ENCODE measurements around the gene LRIT2.

LRIT2 gene, protein sequence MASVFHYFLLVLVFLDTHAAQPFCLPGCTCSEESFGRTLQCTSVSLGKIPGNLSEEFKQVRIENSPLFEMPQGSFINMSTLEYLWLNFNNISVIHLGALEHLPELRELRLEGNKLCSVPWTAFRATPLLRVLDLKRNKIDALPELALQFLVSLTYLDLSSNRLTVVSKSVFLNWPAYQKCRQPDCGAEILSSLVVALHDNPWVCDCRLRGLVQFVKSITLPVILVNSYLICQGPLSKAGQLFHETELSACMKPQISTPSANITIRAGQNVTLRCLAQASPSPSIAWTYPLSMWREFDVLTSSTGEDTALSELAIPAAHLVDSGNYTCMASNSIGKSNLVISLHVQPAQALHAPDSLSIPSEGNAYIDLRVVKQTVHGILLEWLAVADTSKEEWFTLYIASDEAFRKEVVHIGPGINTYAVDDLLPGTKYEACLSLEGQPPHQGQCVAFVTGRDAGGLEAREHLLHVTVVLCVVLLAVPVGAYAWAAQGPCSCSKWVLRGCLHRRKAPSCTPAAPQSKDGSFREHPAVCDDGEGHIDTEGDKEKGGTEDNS

DNA sequence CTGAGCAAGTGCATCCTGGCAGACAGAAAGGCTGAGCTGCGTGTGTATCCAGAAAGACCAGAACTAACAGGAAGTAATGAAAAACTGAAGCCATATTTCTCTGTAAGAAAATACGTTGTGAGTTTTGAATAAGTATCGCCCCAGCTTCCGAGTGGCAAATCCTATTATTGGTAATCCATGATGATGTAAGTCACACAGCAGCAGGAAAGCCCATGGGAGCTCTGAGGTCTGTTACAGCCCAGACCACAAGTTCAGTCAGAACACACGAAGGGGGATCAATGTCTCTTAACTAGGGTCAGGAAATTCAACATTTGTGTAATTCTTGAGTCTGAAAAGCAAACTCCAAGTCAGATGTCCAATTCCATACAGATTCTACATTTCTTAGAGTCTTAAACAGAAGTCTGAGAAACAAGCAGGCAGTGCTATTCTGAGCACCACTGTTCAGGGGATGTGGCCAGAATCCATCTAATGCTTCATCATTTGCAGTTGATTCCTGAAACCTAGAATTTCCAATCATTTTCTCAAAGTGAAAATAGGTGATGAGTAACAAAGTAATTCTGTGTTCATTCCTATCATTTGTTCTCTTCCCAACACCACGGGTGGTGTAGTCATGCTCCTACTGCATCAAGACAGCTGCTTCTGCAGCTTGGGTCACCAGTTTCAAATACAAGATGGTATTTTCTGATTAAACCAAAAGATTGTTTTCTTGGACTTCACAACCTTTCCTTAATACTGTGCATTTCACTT, at the start of gene LRIT2:
Gene LRIT2 (minus strand): TSS at position 118 of the 747 bp plus-strand sequence. CDS start 24 bp downstream, at position 94.
- DNase-seq (ENCODE audit: low spot score) = no peak

DNA sequence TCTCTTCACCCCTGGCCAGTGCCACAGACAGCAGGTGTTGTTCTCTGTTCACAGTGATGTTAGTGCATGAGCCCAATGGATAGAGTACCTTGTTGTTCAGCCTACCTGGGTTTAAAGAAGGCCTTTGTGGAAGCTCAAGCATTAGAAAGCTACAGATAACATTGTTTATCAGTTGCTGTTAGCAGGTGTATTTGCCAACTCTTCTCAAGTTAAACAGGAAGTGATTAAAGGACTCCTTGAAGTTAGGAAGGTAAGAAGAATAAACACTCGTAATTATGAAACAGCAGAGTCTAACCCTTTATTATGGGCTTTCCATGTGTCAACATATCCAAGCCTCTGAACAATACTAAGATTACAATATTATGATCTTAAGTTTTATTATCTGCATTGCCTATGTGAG, 45.4 kb upstream of the LRIT2 start:
- DNase-seq (ENCODE audit: low spot score) = no peak

DNA sequence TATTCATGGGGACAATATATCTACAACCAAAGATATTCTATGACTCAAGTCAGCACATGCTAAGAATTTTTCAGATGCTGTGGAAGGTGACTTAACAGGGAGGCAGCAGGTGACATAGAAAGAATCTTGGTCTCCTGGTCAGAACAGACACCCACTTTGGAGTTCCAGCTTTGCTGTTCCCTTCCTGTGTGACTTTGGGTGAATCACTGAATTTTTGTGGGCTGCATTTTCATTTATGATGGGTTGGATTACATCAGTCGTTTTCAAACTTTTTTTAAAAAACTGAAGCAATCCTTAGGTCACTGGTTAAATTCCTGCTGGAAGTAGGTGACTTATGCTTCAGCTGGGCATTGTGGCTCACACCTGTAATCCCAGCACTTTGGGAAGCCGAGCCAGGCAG, 44.4 kb upstream of the LRIT2 start:
- no peak for DNase-seq (ENCODE audit: low spot score)

DNA sequence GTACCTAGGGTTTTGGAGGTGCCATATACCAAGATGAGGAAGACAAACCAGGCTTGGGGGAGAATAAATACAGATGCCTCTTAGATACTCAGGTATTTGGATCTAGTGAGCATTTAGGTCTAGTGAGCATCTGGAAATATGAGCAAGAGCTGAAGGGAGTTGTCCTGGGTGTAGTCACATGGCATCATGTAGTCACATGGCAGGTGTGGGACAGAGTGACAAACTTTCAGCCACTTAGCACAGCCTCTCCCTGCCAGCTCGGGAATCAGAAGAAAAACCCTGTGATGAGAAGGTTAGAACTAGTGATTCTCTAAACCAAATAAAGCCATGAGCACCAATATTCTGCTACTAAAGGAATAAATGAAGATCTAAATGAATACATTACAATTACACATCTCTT, 43.8 kb upstream of the LRIT2 start:
- no peak for DNase-seq (ENCODE audit: low spot score)

DNA sequence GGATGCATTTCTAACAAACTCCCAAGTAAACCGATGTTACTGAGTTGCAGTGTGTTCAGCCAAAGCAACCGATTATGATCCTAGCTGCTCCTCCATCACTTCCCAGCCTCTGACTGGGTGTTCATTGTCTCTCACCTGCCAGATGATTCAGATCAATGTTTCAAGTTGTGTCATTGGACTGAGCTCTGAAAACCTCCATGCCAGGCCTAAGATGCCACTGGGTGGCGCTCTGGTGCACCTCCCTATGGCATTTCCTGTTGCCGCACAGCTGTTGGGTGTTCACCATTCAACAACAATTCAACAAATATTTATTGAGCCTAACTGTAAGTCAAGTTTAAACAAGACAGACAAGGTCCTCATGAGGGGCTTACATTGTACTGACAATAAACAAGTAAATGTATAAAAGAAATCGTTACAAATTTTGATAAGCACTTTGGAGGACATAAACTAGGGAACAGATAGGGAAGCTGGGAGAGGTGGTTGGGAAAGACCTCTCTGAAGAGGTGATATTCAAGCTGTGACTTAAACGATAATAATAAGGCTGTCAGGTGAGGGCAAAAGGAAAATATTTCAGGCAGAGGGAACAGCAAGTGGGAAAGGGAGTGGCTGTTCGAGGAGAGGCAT, 42.3 kb upstream of the LRIT2 start:
- DNase-seq (ENCODE audit: low spot score) = peak; percentile 17

DNA sequence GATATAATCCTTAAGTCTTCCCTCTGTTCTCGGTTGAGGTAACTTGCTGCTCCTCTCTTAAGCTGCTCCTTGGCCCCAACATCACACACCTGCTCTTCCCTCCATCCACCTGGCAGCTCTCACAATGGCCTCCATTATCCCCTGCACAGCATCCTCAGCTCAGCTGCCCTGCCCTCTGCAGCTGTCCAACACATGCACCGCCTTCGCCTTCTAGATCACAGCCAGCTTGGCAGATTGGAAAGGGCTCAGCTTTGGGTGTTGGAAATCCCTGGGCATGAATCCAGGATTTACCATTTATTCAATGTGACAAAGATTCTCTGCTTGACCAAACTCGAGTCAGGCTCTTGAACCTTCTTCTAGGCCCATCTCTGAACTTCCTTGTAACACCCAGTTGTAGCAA, 40.1 kb upstream of the LRIT2 start:
- no peak for DNase-seq (ENCODE audit: low spot score)

DNA sequence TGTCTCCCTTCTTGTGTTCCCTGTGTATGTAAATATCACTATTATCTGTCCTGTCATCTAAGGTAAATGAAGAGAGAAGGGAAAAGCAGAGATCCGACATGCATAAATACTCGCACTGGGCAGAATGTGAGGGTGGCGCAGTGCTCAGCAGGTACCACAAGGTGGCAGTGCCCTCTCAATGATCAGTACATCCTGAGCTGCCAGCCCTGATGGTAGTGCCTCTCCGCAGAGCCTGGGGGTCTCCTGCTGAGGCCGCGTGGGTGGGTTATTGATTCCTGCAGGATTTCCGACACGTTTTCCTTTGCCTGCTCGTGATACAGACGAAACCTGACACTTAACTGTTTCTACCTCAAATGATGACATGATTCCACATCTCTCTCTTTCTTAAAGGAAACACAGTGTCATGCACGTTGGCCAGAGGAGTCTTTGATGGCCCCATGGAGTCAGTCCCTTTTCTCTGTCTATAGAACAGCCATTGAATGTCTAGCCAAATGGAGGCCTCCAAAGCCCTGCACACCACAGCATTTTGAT, 39.3 kb upstream of the LRIT2 start:
- peak; percentile 62 for DNase-seq (ENCODE audit: low spot score)

DNA sequence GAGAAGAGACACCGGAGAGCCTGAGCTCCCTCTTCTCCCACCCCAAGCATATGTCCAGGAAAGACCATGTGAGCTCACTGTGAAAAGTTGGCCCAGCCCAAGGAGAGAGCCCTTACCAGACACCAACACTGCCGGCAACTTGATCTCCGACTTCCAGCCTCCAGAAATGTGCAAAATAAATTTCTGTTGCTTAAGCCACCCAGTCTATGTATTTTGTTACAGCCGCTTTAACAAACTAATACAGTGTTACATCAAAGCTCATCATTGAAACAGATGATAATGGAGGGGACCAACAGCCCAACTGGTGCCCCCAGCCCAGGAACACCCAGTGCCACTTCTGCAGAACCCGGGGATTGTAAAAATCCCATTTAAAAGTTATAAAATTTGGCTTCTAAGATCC, 38.4 kb upstream of the LRIT2 start:
- no peak for DNase-seq (ENCODE audit: low spot score)

DNA sequence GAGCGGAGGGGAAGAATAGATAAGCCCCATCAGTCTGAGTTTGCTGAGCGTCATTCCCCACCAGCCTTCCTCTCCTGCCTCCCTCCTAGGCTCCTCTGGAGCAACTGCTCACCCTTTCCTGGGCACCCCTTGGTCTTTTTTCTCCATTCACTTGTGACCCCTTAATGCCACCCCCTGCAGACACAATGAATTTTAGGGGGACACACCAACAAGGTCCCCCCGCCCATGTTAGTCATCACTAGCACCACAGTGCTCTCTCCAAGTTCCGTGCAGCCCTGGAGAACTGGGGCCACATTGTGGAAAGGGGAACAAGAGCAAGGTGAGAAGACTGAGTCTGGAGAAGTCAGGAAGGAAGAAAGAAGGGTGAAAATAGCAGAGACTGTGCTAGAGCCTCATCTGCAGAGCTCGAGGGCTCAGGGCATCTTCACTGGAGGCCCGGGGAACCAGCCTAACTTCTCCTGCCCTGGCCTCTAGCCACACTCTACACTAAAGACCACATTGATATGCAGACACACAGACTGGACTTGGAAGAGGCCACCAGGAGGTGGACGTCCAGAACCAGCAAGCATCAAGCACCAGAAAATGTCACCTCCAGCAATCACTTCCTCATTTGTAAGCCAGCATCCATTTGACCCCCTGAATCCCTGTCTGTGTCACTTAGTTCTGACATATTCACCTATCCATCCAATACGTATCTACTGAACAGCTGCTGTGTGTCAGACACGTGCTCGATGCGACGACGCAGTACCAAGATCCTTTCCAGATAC, 37.0 kb upstream of the LRIT2 start:
- no peak for DNase-seq (ENCODE audit: low spot score)

DNA sequence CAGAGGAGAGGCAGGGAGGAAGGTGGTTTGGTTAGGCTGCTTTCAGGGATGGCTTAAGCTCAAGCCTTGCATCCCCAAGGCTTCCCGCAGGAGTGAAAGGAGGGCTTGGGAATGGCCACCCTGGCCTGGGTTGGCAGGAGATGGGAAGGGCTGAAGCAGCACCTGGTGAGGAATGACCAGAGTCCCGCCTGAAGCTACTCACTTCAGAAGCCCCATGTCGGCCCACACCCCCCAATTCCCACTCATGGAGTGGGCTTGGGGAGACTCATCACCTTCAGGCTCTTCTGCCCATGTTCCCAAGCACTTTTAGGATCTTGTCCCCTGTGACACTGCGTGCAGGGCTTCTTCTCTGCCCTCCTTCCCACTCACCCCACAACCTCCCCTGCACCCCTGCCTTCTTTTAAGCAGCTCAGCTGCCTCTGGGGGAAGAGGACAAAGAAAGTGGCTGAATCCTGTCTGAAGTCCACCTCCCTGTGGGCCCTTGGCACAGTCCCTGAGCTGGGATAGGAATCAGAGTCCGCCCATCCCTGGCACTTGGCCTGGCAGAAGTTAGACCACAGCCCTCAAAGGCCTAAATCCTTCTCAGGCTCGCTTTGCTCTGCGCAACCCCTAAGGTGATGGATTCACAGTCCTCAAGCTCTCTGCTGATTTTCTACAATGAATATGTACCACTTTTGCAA, 36.0 kb upstream of the LRIT2 start:
- no peak for DNase-seq (ENCODE audit: low spot score)

DNA sequence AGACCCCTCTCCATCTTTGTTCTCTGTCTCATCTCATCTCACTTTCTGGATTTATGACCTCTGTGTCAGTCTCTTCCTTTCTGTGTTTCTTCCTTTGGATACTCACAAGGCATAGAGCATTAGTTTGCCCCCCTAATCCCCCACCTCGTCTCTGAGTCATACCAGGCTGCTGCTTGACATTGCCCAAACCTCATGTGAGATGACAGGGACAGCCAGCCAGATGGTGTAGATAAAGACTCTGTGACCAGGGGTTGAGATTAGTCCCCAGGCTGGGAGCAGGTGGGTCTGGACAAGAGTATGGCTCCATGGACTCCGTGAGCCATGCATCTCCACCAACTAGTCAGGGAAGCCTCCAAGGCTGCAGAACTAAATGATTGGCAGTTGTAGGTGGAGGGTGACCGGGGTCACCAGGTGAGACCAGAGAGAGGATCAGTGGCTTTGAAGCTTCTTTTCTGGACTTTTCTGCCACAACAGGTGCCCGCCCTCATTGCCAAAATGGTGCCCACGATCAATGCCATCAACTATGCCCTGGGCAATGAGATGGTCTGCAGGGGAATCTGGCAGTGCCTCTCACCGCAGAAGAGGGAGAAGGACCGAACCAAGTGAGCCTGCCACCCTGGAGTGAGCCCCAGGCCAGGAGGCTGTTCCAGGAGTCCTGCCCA, 32.8 kb upstream of the LRIT2 start:
- DNase-seq (ENCODE audit: low spot score) = no peak

DNA sequence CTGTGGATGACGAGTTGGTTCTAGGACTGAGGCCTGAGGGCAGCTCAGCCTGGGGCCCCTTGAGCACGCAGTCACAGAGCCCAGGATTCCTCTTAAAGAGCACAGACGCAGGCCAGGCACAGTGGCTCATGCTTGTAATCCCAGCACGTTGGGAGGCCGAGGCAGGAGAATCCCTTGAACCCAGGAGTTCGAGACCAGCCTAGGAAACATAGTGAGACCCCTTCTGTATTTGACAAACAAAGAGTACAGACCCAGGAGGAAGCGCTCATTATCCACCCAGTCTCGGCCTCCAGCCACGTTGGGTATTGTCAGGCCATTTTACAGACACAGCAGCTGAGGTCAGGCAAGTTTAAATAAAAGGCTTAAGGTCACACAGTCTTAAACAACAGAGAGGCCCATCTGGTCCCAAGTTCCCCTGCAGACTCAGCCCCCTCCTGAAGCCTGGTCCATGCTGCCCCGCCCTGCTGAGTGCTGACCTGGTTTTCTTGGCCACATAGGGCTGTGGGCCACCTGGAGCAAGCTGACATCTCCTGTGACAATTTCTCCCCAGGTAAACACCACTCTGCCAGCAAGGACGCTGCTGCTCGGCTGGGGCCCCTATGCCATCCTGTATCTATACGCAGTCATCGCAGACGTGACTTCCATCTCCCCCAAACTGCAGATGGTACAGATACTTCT, 32.1 kb upstream of the LRIT2 start:
- DNase-seq (ENCODE audit: low spot score) = no peak

DNA sequence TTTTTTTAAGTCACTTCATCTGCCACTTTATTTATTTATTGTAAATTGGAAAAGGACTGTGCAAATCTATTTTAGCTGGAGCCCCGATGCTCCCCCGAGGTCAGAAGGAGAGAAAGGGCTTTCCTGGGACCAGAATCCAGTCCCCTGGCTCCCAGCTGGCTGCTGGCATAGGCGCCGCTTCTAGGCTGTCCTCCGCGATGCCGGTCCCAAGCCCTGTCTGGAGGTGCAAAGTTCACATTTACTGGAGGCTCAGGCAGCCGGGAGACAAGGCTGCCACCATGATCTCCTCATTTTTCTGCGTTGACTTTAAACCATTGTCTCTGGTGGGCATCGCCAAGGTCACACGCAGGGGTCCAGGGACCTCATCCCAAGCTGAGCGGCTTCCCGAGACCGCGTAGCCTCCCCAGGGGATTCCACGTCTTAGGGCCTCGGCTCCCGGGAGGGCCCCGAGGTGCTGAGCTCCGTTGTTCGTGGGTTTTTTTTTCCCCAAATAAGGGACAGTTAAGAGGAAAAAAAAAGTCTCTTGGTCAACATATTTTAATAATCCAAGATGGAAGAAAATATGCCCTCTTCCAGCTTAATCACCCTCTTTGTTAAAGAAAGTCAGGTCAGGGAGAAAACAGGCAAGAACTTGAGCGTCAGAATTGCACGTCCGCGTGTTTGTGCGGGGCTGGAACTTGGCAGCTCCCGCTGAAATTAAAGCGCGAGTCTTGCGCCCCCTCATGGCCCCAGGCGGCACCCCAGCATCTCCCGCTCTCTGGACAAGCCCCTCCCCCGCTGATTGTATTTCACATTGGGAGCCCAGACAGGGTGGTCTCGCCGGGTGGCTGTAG, 31.4 kb upstream of the LRIT2 start:
- DNase-seq (ENCODE audit: low spot score) = peak; percentile 41

DNA sequence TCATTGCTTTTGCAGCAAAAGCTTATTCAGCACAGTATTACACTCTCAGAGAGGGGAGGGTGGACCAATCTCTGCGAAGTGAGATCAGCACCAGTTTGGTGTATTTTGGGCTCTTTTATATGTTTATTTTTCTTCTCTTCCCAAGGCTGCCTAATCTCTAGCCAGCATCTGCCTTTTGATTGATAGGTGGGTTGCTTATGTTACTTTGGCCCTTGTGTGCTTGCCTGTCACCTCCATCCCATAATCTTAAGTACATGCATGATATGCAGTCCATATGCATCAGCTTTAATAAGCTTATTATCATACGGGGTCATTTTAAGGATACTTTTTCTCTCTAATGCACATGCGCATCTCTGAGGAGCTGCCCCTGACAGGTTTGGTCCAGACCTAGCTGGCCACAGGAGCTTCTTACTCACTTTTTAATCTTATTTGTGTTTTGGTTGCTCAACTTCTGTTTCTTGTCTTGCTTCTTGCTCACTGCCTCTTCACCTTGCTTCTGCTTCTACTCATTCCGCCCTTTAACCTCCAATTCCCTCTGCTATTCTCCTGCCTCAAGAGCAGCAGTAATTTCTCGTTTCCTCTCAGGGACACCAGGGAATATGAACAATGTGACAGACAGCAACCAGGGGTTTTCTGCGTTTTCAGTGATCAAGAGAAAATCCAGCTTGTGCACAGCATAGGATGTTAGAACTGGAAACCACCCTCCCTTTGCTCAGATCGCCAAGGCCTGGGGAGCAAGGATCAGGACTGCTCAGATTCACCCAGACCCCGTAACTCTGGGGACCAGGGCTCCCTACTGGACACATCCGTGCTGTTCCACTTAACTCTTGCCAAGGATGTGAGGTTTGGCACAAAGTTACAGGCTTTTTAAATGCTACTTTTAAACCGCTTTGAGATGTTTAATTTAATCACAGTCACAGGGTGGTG, 29.5 kb upstream of the LRIT2 start:
- DNase-seq (ENCODE audit: low spot score) = no peak

DNA sequence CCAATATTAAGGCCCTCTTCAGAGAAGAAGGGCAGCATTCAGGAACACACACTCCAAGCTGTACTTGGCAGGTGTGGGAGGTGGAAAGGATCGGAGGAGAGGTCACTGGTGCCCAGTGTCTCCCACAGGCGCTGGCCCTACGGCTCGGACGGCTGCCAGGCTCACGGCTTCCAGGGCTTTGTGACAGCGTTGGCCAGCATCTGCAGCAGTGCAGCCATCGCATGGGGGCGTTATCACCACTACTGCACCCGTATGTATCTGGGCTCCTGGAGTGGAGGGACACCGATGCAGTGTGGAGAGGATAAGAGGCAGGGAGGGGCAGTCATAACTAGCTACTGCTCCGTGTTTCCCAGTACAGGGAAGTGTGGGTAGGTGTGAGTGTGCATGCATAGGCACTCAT, 23.4 kb upstream of the LRIT2 start:
- no peak for DNase-seq (ENCODE audit: low spot score)

DNA sequence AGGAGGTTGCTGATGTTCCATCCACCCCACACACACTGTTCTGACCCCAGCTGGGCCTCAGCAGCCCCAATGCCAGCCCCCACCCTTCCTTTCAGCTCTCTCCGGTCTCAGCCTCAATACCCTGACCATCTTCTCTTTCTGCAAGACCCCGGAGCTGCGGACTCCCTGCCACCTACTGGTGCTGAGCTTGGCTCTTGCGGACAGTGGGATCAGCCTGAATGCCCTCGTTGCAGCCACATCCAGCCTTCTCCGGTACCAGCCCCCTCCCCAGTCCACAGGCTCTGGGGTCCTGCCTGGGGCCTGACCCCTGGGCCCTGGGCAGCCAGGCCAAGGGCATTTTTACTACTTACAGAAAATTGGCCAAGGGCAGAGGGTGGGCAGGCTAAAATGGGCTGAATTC, 22.2 kb upstream of the LRIT2 start:
- no peak for DNase-seq (ENCODE audit: low spot score)

DNA sequence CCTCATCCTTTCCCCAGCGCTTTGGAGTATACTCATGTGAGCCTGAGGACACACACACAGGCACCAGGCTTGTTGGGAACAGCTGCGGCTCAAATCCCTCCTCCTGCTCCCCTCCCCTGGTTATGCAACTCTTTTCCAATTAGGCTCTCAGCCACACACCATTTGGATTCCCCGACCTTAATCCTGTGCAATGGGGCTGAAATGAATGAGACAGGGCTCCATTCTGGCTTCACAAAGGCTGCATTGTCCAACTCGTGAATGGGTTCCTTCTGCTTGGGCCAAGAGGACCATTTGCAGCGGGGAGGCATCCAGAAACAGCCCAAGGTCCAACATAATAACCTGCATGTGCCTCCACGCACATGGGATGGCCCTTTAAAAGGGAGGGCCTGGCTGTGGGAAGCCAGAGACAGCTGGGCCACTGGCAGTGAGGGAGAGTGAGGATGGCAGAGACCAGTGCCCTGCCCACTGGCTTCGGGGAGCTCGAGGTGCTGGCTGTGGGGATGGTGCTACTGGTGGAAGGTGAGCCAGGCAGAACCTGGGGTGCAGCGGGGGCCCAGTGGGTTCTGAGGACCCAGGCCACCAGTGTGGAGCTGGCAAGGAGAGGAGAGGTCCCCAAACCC, 19.4 kb upstream of the LRIT2 start, which contains the start of gene RGR:
Gene RGR (plus strand): TSS at position 403 of the 620 bp plus-strand sequence. CDS start 38 bp downstream, at position 441.
- DNase-seq (ENCODE audit: low spot score) = no peak
